Uterus (tissue), 2 donors: ENCODE results near the gene PARD3.

ENCODE experiments used
- POLR2A ChIP-seq, 2 donors: fragments of 450-650 bp; IDR thresholded peaks; one replicate each; pipeline ENCODE4 v1.6.1; 2016; ENCODE audit warnings: antibody characterized with exemption in 2 of 2, mild to moderate bottlenecking in 1 of 2, moderate library complexity in 1 of 2
- TF ChIP-seq, protein P1 (sequence below), 4 experiments: fragments of 200-600 bp in 2 of 4; fragments of 450-650 bp in 2 of 4; sonication (generic) in 2 of 4; IDR thresholded peaks; one replicate each; pipeline ENCODE4 v1.5.1; 2016 to 2019; ENCODE audit warnings: antibody characterized with exemption in 4 of 4, mild to moderate bottlenecking in 2 of 4, moderate library complexity in 1 of 4

DNA sequence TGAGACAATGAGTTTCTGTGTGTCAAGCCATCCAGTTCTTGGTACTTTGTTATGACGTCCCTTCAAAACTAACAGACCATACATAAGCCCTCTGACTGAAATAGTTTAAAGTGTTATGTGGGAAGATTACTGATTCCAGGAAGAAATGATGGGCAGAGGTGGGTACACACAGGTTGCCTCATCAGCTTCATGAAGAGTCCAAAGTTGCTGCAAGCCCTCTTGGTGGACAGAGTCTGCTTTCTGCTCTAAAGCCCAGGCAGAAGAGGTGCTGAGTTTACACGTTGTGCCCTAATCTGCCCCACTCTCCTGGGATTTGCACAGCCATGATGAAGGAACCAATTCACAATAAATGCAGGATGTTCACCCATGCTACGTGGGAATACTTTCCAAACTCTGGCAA lies 187.4 kb downstream of the PARD3 start:
- TF ChIP-seq, protein P1, sequence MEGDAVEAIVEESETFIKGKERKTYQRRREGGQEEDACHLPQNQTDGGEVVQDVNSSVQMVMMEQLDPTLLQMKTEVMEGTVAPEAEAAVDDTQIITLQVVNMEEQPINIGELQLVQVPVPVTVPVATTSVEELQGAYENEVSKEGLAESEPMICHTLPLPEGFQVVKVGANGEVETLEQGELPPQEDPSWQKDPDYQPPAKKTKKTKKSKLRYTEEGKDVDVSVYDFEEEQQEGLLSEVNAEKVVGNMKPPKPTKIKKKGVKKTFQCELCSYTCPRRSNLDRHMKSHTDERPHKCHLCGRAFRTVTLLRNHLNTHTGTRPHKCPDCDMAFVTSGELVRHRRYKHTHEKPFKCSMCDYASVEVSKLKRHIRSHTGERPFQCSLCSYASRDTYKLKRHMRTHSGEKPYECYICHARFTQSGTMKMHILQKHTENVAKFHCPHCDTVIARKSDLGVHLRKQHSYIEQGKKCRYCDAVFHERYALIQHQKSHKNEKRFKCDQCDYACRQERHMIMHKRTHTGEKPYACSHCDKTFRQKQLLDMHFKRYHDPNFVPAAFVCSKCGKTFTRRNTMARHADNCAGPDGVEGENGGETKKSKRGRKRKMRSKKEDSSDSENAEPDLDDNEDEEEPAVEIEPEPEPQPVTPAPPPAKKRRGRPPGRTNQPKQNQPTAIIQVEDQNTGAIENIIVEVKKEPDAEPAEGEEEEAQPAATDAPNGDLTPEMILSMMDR (IDR thresholded peaks at IDR 0.05), result no peak
- TF ChIP-seq POLR2A (IDR thresholded peaks at IDR 0.05), result no peak
